ENCODE measurements around the gene FRG2. TPM values are rescaled to one million over a fixed set of nuclear protein-coding genes. Genes with fewer than 3 reads are reported as not detected.
"Not testable (repeated sequence)": the region's sequence is repeated elsewhere in the genome, so short reads cannot be mapped to it uniquely, and the experiment has no call there.

The FRG2 gene
- not detected for polyA plus RNA-seq (ENCODE audit: insufficient read length in 4 of 4)

- DNase-seq (ENCODE audit: low read depth in 4 of 4, low spot score in 3 of 4) = not testable (repeated sequence)
Measured at GRCh38 chr4:190027156-190027555, at the start of gene FRG2. Gene FRG2, minus strand, starts transcription at chr4:190027256. Its CDS starts 52 bp downstream, at chr4:190027204.

GRCh38 chr4:190068351-190068750 is 41.3 kb upstream of the FRG2 start:
- not testable (repeated sequence) for DNase-seq (ENCODE audit: low read depth in 4 of 4, low spot score in 3 of 4)

- not testable (repeated sequence) for DNase-seq (ENCODE audit: low read depth in 4 of 4, low spot score in 3 of 4)
Measured at GRCh38 chr4:190064805-190065204, 37.7 kb upstream of the FRG2 start.

- not testable (repeated sequence) for DNase-seq (ENCODE audit: low read depth in 4 of 4, low spot score in 3 of 4)
Measured at GRCh38 chr4:190064342-190064741, 37.3 kb upstream of the FRG2 start, which contains the start of gene DBET. Gene DBET, plus strand, starts transcription at chr4:190064502.

GRCh38 chr4:190058997-190059396 is 31.9 kb upstream of the FRG2 start:
- DNase-seq (ENCODE audit: low read depth in 4 of 4, low spot score in 3 of 4) = not testable (repeated sequence)

GRCh38 chr4:190049378-190050239 is 22.6 kb upstream of the FRG2 start:
- DNase-seq (ENCODE audit: low read depth in 4 of 4, low spot score in 3 of 4) = not testable (repeated sequence)

- DNase-seq (ENCODE audit: low read depth in 4 of 4, low spot score in 3 of 4) = not testable (repeated sequence)
Measured at GRCh38 chr4:190047627-190048026, 20.6 kb upstream of the FRG2 start.

- not testable (repeated sequence) for DNase-seq (ENCODE audit: low read depth in 4 of 4, low spot score in 3 of 4)
Measured at GRCh38 chr4:190040873-190041272, 13.8 kb upstream of the FRG2 start.

GRCh38 chr4:190037704-190038388 is 10.8 kb upstream of the FRG2 start:
- not testable (repeated sequence) for DNase-seq (ENCODE audit: low read depth in 4 of 4, low spot score in 3 of 4)

- DNase-seq (ENCODE audit: low read depth in 4 of 4, low spot score in 3 of 4) = not testable (repeated sequence)
Measured at GRCh38 chr4:190031264-190031663, 4.2 kb upstream of the FRG2 start.

GRCh38 chr4:190022614-190023281 is 4.3 kb downstream of the FRG2 start:
- DNase-seq (ENCODE audit: low read depth in 4 of 4, low spot score in 3 of 4) = not testable (repeated sequence)

- not testable (repeated sequence) for DNase-seq (ENCODE audit: low read depth in 4 of 4, low spot score in 3 of 4)
Measured at GRCh38 chr4:190021973-190022372, 5.1 kb downstream of the FRG2 start.

GRCh38 chr4:190020790-190021717 is 6.0 kb downstream of the FRG2 start:
- no peak for DNase-seq (ENCODE audit: low read depth in 4 of 4, low spot score in 3 of 4)

GRCh38 chr4:190019859-190020463 is 7.1 kb downstream of the FRG2 start:
- DNase-seq (ENCODE audit: low read depth in 4 of 4, low spot score in 3 of 4) = not testable (repeated sequence)

- no peak for DNase-seq (ENCODE audit: low read depth in 4 of 4, low spot score in 3 of 4)
Measured at GRCh38 chr4:190019023-190019858, 7.8 kb downstream of the FRG2 start.

GRCh38 chr4:190018201-190018920 is 8.7 kb downstream of the FRG2 start:
- DNase-seq (ENCODE audit: low read depth in 4 of 4, low spot score in 3 of 4) = no peak

GRCh38 chr4:190017357-190018200 is 9.5 kb downstream of the FRG2 start:
- no peak for DNase-seq (ENCODE audit: low read depth in 4 of 4, low spot score in 3 of 4)
